Glomerular endothelial cell (primary cell): ENCODE data around the gene LRRC45. TPM values are rescaled to one million over a fixed set of nuclear protein-coding genes. Genes with fewer than 3 reads are reported as not detected.

ENCODE experiments used
- DNase-seq: peaks from one replicate; pipeline ENCODE4 v3.0.0-alpha.2; 2011; ENCODE audit warnings: low read depth, low spot score; ENCODE audit errors: extremely low read depth
- total RNA-seq: library from RNA; depleted of rRNA; stranded (reverse); fragments of >200 nt; gene quantifications from 2 replicates; pipeline ENCODE4 v1.2.3, GENCODE V29; 2015

Gene LRRC45
- total RNA-seq, 1 donor from 2014 or later = 24.9 TPM

DNA sequence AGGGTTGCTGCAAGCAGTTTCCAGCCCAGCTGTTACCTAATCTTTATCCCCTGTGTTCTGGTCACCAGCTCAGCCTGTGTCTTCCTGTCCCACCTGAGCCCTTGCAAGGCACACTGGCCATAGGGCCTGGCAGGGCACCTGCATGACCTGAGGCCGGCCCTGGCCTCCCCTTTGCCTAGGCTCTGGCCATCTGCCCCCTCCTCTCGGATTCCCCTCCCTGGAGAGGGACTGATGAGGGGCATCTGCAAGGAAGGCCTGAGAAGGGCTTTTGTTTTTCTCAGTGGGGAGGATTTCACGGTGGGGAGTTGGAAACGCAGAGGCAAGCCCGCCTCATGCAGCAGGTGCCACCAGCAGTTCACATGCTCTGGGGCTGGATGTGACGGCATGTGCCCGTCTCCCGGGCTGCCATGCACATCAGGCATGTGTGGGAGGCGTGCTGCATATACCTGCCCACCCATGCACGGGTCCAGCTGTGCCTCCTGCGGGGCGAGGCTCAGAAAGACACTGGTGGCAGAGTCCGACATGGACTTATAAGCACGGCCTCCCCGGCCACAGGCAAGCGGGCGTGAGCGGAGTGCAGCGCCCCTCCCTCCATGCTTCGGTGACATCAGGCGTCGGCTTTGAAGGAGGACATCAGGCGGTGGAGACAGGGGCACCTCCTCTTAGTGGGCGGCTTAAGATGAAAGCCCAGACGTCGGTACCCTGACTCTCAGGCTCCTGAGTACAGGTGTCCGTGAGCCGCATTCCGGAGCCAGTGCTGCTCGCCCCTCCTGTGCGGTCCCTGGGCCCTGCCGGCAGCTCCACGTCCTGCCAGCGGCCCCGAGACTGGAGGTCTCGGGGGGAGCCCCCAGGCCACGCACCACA lies 29.1 kb upstream of the LRRC45 start:
- no peak for DNase-seq

DNA sequence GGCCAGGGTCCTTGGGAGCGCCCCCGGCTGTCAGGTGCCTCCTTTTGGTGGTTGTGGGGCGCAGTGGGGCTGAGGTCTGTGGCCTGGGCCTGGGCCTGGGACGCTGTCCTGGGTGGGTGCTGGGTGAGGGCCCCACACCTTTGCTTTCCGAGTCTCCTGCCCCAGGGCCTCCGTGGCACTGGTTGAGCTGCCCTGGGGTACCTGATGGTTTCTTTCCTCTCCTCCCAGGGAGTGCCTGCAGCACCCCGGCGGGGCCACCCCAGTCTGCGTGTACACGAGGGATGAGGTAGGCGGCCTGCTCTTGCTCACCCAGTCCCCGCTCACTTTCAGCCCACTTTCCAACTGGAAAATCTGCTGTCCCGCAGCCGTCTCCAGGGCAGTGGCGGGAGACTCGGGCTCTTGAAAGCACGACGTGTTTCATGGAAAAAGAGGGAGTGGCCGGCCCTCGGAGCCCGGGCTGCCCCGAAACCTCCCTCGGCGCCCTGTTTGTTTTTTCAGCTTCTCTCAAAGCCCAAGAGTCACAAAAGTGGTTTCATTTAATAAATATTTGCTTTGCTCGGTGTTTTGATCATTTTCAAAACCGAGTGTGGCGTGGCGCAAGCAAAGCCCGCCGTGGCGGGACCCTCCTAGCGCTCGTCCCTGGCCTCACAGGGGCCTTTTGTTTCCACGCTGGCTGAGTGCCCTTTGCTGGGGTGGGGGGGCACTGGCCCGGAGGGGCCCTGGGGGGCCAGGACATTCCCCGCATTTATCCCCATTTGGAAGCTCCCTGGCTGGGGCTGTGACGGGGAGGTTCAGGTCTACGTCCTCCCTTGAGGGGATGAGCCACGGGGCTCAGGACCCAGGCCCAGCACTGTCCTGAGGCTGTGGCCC lies 28.3 kb upstream of the LRRC45 start:
- no peak for DNase-seq

DNA sequence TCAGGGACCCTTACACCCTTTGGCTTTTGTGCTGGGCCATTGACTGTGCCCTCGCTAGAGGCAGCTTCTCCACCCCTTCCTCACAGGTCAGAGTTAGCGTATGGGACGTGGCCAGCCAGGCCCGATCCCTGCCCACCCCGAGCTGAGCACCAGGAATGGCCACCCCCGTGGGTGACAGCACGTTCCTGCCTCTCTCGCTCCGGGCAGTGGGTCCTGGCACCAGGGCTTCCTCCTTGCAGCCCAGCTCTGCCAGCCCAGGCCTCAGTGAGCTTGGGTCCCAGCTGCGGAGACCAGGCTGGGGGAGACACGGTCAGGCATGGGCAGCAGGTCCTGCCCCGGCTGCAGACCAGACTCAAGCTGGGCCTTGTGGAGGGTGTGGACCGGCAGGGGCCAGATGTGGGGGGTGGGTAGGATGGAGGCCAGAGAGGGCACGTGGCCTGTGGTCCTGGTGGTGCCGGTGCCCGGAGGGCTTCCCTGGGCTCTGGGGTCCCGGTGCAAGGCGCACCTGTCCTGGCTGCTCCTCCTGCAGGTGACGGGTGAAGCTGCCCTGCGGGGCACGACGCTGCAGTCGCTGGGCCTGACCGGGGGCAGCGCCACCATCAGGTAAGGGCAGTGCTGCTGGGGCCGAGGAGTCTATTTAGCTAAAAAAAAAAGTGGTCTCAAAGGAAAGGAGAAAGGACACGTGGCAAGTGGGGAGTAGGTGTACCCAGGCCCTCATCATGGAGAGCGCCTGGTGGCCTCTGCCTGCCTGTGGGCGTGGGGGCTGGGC lies 27.5 kb upstream of the LRRC45 start:
- no peak for DNase-seq

DNA sequence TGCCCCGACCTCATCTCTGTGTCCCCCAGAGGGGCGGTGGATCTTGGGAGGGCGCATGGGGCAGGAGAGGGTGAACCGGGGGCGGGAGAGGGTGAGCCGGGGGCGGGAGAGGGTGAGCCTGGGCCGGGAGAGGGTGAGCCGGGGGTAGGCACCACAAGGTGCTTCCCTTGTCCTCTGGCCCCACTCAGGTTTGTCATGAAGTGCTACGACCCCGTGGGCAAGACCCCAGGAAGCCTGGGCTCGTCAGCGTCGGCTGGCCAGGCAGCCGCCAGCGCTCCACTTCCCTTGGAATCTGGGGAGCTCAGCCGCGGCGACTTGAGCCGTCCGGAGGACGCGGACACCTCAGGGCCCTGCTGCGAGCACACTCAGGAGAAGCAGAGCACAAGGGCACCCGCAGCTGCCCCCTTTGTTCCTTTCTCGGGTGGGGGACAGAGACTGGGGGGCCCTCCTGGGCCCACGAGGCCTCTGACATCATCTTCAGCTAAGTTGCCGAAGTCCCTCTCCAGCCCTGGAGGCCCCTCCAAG lies 26.8 kb upstream of the LRRC45 start:
- DNase-seq = no peak

DNA sequence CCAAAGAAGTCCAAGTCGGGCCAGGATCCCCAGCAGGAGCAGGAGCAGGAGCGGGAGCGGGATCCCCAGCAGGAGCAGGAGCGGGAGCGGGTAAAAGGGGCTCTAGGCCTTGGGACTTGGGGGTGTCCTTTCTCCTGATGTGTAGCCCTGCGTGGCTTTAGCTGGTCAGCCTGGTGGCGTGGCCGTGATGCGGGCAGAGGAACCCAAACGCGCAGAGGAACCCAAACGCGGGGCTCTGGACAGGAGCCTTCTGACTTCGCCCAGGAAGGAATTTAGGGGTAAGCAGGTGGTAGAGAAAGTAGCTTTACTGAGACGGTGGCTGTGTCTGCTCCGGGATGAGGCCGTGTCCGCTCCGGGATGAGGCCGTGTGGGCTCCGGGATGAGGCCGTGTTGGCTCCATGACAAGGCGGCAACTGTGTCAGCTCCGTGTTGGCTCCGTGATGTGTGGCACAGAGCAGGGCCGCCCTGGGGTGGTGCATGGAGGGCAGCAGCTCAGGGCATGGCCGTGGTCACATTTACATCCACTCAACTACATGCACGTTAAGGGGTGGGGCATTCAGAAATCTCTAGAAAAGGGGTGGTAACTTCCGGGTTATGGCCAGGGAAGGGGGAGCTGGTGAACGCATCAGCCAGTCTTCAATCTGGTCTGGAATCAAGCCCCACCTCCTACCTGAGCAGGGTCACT lies 26.2 kb upstream of the LRRC45 start:
- DNase-seq = no peak

DNA sequence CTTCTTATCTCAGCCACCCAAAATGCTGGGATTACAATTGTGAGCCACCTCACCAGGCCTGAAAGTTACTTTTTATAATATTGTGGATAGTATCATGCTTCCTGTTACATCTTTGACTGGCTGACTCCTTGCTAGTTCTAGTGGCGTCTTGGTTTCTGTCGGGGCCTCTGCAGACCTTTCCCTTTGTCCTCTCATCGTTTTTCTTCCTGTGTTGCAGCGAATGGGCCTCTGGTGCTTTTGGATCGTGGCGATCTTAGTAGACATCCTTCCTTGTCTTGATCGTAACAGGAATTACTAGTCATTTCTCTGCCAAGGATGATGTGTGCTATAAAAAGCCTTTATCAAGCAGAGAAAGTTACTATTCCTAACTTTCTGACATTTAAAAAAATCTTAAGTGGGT lies 24.9 kb upstream of the LRRC45 start:
- DNase-seq = no peak

DNA sequence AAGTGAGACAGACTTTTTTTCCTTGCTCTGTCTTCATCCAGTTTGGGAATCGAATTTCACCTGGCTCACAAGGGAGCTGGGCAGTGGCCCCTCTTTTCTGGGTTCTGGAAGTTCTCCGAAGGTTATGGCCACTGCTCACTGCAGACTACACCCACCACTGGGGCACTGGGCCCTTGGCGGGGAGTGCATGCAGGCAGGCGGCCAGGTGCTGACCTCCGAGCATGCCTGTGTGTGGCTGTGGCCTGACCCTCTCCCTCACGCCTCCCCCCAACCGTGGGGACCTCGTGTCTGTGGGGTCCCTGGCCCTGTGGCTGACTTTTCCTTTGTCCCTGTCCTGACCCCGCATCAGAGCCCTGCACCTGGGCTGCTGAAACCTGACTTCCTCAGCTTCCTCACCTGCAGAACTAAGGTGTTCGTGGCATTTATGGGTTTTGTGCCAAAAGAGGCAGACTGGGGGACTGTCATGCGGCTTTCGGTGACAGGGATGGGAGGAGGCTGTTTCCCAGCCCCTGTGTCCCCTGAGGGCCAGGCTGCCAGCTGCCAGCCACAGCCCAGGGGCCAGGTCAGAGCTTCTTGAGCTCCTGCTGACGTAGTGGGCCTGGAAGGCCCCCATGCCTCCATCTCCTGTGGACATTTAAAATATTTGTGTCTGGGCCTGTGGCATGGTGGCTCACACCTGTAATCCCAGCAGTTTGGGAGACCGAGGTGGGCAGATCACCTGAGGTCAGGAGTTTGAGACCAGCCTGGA lies 24.2 kb upstream of the LRRC45 start:
- no peak for DNase-seq

DNA sequence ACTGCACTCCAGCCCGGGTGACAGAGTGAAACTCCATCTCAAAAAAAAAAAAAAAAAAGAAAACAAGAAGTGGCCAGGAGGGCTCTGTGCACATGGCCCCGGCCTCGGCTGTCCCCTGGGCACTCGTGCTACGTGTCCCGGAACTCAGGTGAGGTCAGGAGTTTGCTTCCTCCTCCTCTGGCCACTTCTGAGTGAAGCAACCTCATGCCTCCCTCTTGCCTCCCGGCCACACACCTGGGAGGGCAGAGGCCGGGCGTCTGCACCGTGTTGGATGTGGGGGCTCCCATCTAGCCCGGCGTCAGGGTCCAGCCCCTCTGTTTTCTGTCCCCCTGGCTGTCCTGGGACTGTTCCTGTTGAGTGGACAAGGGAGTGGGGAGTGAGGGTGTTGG lies 23.5 kb upstream of the LRRC45 start:
- DNase-seq = no peak

DNA sequence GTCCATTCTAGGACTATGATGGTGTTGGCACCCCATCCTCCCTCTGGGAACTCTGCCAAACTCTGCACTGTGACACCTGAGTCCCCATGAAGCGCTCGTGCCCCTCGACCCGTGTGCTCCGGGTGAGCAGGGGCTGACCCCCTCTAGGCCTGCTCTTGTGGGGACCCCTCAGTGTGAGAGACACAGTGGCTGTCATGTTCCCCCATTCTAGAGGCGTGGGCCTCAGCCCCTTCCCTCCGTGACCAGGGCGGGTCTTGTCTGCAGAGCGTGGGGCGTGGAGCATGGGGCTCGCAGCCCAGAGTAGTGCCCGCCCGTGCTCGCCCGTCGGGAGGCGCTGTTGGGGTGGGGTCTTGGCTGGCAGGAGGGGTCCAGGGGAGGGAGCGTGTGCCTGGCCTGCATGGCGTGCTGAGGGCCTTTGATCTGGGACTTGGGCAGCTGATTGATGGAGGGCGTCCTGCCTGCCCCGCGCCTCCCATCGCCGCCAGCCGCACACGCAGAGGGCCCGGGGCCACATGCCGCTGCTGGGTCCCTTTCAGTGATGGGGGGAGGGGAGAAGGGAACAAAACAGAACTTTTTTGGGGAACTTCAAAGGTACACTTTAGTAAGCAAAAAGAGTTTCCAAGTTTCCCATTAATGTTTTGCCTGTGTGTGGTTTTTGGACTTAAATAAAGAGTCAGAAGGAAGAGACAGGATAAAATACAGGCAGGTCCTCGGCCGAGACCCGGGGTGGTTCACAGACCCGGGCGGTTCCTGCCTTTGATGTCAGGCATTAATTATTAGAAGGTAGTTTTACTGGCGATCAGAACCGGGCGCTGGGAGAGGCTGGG lies 22.9 kb upstream of the LRRC45 start:
- DNase-seq = no peak

DNA sequence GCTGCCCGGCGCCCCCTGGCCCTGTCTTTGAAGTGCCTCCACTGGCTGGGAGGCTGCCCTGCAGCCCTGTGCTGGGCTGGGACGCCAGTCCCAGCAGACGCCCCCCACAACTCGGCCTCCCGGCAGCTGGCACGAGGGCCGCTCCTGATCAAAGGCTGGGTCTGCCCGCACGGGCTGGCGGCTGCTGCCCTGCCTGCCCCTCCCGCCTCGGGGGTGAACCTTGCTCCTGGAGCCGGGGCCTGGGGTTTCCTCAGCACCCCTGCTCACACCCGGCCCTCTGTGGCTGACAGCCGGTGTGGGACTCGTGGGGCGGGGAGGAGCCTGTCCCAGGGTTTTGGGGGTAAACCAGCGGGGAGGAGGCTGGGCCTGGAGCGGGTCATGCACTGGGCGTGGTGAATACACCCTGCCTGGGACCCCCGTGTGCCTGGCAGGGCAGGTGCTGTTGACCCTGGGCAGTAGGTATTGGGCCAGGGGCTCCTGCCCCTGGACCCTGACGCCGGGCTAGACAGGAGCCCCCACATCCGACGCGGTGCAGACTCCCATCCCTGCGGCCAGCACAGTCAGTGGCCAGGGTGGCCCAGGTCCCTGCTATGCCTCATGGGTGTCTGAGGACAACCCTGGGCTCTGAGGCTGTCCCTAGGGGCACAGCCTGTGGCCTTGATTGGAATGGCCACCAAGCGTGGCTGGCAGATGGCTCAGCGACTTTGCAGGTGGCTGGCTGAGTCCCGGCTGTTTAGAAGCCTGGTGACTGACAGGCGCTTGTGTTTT lies 22.1 kb upstream of the LRRC45 start:
- no peak for DNase-seq

DNA sequence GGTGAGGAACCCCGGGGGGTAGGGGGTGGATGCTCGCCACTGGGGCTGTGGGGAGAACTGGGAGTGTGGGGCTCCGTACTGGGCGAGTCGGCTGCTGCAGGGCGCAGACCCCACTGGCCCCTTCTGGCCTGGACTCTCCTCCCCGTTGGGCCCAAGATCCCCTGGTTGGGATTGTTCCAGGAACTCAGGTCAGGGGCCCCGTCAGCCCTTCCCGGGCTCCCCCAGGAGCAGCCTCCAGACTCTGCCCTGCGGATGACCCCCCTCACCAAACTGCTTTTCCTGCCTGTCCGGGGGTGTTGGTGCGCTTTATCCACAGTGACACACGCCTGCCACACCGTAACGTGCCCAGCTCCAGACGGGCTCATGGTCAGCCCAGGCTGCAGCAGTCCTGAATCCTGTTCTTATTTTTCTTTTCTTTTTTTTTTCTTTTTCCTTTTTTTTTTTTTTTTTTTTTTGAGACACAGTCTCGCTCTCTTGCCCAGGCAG lies 21.5 kb upstream of the LRRC45 start:
- no peak for DNase-seq

DNA sequence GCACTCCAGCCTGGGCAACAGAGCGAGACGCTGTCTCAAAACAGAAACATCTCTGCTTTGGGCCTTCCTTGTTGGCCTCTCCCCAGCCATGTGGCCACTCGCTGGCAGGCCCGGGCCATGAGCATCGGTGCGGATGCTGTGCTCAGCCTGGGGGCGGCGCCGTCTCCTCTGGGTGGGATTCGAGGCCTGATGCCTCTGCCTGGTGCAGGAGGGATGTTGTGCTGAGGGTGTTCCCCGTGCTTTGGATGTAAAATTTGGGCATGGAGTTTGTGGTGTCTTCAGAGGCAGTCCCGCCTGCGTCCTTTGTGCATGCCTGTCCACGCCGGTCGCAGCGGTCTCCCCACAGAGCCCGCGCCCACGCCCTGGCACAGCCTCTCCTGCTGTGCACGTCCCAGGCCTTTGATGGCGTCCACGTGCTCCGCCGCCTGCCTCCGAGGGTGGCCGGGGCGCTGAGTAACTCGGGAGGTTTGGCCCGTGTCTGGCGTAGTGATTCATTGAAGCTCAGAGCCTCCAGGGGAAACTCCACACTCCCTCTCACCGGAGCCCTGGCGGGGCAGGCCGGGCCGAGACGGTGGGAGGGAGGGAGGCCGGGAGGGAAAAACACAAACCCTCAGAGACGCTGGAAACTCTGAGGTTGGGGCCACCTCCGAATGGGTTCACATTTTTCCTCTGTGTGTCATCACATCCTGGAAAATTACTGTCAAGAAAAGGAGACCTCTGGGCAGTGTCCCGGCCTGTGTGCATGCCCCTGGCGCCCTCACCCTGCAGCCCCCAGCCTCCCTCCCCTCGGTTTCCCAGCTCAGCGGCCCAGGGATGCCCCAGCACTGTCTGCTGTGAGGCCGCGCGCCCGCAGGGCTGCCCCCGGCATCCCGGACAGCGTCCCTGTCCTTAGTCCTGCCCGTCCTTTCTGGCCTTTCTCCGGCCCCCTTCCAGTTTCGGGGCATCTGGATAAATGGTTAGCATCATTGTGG lies 19.4 kb upstream of the LRRC45 start:
- DNase-seq = peak; percentile 56

DNA sequence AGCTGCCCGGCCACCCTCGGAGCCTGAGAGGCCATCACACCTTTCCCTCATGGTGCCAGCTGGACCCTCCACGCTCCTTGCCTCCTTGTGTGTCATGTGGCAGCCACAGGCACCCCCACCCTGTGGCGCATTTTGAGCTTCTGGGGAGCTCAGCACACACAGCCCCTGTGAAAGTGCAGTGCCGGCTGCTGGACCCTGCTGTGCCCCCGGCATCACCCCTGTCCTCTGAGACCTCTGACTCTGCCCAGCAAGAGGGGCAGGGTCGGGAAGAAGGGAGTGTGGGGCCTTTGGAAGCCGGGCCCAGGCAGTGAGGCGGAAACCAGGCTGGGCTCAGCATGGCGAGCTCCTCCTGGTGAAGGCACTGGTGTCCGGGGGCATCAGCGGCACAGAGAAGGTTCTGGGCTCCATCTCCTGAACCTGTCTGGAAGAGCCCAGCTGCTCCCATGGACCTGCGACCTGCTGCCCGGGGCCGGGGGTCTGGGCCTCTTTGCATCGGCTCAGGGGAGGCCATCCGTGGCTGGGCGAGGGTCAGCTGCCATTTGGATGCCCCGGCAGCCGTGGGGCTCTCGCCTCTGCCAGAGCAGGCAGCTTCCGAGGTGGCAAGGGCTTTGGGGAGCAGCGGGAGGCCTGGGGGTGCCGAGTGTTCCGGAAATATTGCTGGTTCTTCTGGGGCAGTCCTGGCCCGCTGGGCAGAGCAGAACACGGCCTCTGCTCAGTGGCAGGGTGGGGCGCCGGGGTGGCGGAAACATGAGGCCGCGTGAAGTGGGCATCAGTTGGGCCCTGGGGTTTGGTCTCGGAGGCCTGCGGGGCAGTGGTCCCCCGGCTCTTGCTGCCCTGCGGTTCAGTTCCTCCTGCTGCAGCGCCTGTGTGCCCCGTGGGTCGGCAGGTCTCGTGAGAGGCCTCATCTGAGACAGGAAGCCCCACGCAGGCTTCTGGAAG lies 18.3 kb upstream of the LRRC45 start:
- no peak for DNase-seq

DNA sequence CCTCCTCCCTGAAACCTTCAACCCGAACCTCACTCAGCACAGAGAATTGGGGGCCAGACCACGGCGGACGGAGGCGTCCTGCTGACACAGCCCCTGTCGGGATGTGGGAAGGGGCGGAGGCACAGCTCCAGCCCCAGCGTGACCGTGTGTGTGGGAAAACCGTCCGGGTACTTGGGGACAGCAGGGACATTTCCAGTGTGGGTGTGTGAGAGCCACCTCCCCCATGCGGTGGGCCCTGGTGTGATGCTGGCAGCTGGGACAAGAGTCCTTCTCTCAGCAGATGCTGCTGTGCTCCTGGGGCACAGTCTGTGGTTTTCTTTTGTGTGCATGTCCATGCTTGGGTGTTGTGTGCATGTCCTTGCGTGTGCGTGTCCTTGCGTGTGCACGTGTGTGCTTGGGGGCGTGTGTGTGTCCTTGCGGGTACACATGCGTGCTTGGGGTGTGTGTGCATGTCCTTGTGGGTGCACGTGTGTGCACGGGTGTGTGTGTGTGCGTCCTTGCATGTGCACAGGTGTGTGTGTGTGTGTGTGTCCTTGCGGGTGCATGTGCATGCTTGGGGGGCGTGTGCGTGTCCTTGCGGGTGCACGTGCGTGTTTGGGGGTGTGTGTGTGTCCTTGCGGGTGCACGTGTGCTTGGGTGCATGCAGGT lies 17.3 kb upstream of the LRRC45 start:
- DNase-seq = no peak
